ENCODE data around the gene SLC23A1. TPM values are rescaled to one million over a fixed set of nuclear protein-coding genes. Genes with fewer than 3 reads are reported as not detected.
A peak's percentile ranks its signal among the peaks of the same experiment; 100 is the strongest.
"Not testable (repeated sequence)": the region's sequence is repeated elsewhere in the genome, so short reads cannot be mapped to it uniquely, and the experiment has no call there.

Gene SLC23A1
- total RNA-seq, 1 donor from 2014 or later = not detected

DNA sequence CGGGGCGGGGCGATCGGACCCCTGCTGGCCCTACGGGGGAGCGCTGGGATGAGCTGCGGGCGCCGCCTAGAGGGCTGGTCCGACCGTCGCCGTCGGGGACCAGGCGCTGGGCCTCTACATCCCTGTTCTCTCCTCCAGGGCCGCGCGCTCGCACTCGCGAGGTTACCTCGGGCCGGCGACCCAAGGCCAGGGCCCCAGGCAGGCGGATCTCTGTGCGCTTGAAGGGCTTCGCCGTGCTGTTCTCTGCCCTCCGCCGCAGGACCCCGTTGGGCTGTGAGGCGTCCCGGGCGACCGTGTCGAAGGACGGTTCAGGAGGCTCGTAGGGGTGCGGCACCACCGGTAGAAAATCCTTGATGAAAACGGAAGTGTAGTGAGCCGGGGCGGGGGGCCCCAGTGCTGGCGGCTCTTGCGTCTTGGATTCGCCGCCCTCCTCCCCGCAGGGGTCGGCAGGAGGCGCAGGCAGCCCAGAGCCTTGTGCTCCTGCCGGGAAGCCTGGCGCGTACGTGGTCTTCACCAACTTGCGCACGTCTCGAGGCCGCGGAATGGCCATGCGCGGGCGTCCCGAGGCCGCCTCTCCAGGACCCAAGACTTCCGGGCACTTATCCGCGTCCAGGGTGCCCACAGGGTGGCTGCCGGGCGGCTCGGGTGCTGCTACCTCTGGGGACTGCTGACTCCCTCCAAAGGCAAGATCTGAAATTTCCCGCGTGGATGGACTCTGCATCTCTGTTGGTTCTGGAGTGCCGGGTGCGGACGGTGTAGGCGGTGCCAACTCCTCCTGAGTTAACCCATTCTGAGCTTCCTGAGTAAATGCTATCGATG lies 9.8 kb upstream of the SLC23A1 start:
- DNase-seq (ENCODE audit: low spot score) = peak; percentile 87
- intact Hi-C loops (cut with DNase I) = loop anchor here (5.0 kb wide), 3 partner anchors 51 to 126 kb away; partner anchors contain the start of genes MATR3 and PAIP2

DNA sequence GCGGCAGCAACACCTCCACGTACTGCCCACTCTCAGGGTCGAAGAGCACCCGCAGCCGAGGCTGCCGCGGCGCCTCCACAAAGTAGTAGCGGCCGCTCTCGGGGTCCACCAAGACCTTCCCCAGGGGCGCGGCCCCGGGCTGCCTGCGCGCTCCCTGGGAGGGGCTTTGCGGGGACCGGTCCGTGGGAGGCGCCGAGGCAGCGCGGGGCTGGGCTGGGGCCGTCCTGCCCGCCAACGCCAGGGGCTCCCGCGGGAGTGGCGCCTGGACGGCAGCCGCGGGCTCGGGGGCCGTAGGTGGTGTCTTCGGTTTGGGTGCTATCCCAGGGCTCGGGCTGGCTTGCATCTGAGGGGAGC lies 9.2 kb upstream of the SLC23A1 start:
- intact Hi-C loops (cut with DNase I) = loop anchor here (5.0 kb wide), 3 partner anchors 50 to 125 kb away; partner anchors contain the start of genes MATR3 and PAIP2
- no peak for DNase-seq (ENCODE audit: low spot score)

- intact Hi-C loops (cut with DNase I) = loop anchor here (5.0 kb wide), 3 partner anchors 49 to 124 kb away; partner anchors contain the start of genes MATR3 and PAIP2
- DNase-seq (ENCODE audit: low spot score) = no peak
Measured at GRCh38 chr5:139391570-139392323, 8.7 kb upstream of the SLC23A1 start.

DNA sequence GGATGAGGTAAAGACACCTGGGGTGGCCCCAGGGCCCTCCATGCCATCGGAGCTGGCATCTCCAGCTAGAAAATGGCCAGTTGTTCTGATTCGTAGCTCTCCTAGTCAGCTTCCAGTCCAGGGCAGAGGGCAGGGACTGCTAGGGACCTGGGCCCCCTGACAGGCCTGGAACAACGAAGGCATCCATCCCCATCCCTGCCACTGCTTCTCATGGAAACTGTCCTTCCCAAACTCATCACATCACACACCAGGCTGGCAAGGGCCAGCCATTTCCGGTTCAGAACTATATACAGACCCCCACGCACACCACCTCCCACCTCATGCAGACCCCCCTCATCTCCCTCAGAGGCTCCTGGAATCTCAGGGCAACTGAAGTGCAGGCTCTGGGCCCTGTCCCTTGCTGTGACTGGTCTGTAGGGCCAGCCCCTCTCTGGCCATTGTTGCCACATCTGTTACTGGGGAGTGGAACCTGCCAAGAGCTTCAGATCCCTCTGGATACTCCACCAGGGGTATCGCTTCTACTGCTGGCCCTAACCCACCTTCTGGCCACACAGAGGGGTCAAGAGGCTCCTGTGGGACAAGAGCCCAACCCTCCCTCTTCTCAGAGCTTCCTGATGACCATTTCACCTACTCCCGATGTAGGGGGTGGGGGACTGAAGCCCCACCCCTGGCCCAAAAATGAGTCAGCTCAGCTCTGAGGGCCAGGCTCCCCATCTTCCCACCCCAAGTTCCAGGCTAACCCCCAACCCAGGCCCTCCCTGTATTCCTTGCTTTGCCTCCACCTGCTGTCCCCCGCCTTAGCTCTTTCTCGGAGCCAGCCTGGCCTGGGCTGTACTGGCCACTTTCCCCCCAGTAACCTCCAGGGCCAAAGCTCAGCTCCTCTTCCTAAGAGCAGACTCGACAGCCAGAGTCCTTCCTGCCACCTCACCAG lies 7.8 kb upstream of the SLC23A1 start:
- intact Hi-C loops (cut with DNase I) = loop anchor here (5.0 kb wide), 3 partner anchors 49 to 124 kb away; partner anchors contain the start of genes MATR3 and PAIP2
- DNase-seq (ENCODE audit: low spot score) = peak; percentile 46

DNA sequence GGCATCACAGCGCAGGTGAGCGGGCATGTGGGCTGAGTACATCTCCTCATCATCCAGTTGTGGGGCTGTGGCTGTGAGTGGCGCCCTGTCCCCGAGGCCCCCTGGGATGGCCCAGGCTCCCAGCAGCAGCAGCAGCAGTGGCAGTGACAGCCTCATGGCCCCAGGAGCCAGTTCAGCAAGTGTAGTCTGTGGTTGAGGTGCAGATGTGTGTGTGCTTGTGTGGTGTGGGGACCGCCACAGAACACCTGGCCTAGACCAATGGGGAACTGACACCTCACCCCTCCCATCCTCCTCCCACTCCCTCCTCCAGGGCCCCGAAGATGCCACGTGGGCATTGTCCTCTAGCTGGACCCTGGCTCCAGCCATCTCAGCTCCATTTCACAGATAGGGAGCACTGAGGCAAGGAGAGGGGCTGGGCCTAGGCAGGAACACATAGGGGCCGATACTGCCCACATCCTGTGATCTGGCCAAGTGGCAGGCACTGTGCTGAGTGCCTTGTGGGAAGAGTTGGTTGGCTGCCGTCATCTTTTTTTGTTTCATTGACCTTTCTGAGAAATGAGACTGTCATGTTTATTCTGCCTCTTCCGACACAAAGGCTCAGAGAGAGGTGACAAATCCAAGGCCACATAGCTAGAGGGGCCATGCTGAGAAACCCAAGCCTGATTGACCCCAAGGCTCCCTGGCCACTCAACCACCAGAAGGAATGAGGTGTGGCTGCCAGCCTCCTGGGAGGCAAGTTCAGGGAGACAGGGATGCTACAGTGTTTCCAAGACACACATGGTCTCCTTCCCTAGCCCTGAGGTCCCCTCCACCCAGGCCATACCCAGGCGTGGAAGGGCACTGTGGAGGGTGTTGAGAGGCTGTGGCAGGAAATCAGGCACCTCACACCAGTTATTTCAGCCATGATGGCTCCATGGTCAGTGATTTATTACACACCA lies 6.9 kb upstream of the SLC23A1 start, which contains the start of gene MZB1:
Gene MZB1, minus strand, starts transcription at position 213 of the 938 bp plus-strand sequence. Its CDS starts 57 bp downstream, at position 156.
- peak; percentile 55 for DNase-seq (ENCODE audit: low spot score)
- intact Hi-C loops (cut with DNase I) = loop anchor here (5.0 kb wide), 3 partner anchors 48 to 123 kb away; partner anchors contain the start of genes MATR3 and PAIP2

- DNase-seq (ENCODE audit: low spot score) = no peak
- intact Hi-C loops (cut with DNase I) = no loop called here
Measured at GRCh38 chr5:139388198-139388821, 5.2 kb upstream of the SLC23A1 start.

DNA sequence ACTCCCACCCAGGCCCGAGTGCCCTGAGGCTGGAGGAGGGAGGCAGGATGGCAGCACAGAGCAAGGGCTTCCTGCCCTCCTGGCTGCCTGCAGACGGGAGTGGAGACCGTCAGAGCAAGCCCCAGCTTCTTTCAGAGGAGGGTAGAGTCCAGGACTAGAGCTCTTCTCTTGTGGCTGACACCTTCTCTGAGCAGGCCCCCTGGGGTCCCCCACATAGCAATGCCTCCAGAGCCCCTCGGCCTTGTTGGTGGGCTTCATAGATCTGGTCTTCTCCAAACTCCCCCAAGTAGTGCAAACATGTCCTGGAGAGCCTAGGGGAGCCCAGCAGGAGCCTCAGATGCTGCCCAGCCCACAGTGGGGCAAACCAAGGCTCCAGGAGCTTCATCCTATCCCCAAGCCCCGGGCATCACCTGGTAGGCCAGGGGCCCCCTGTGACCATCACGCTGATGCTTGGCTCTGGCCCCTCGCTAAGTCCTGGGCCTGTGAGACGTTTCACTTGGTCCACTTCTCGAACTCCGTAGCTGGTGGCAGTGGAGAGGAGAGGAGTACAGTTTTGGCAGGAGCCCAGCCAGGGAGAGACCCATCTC lies 4.6 kb upstream of the SLC23A1 start:
- no peak for DNase-seq (ENCODE audit: low spot score)
- intact Hi-C loops (cut with DNase I) = no loop called here

- DNase-seq (ENCODE audit: low spot score) = not testable (repeated sequence)
Measured at GRCh38 chr5:139386956-139387355, 3.9 kb upstream of the SLC23A1 start.

DNA sequence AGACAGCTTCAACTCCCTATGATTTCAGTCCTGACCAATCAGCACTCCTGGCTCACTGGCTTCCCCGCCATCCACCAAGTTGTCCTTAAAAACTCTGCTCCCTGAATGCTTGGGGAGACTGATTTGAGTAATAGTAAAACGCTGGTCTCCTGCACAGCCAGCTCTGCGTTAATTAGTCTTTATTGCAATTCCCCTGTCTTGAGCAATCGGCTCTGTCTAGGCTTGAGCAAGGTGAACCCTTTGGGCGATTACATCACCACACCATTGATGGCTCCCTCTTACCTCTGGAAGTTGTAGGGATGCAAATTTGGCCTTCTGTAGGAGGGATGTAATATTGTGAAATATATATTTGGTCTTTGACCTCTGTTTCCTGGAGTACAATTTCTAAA lies 2.9 kb upstream of the SLC23A1 start:
- DNase-seq (ENCODE audit: low spot score) = no peak
- intact Hi-C loops (cut with DNase I) = no loop called here

More at GRCh38 chr5:139386956-139387355, 3.9 kb upstream of the SLC23A1 start:
- intact Hi-C loops (cut with DNase I) = not testable (repeated sequence)

DNA sequence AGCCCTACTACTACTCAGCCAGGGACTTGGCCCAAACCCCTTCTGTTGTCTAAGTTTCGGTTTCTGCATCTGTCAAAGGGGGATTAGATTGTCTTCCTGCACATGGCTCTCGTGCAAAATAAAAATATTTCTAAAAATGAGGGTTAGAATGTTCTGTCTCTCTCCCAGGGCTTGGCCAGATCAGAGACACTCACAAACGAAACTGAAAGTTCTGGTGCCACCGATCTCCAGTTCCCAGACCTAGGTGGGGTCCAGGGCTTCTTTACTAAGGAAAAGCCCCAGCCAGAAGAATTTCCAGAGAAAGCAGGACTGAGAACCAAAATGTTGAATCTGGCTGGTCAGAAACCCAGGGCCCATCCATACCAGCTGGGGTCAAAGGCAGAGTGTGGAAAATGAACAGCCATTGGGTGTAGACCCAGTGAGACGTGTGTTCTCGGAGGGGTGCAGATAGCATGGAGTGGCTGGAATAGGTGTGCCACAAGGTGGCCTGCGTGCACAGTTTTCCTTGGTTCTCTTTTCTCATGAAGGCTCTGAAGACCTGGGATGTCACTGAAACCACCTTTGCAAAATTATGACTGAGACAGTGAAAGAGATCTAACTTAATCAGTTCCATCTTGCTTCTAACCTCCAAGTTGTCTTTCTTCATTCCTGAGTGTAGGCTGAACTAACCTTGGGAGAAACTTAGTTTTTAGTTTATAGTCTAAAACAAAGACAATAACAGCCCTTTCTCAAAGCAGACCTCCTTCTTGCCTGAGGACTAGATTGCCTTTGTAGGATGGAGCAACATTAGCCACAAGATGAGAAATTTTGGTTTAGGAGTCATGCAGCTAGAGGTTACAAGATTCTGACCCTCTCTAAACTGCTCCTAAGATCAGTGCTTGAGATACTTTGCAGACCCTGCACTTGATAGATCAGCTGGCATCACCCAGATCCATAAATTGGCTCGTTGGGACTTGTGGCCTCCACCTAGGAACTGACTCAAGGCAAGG lies 2.3 kb upstream of the SLC23A1 start:
- intact Hi-C loops (cut with DNase I) = no loop called here
- no peak for DNase-seq (ENCODE audit: low spot score)

GRCh38 chr5:139384591-139385051 lies 1.5 kb upstream of the SLC23A1 start:
- no peak for DNase-seq (ENCODE audit: low spot score)

DNA sequence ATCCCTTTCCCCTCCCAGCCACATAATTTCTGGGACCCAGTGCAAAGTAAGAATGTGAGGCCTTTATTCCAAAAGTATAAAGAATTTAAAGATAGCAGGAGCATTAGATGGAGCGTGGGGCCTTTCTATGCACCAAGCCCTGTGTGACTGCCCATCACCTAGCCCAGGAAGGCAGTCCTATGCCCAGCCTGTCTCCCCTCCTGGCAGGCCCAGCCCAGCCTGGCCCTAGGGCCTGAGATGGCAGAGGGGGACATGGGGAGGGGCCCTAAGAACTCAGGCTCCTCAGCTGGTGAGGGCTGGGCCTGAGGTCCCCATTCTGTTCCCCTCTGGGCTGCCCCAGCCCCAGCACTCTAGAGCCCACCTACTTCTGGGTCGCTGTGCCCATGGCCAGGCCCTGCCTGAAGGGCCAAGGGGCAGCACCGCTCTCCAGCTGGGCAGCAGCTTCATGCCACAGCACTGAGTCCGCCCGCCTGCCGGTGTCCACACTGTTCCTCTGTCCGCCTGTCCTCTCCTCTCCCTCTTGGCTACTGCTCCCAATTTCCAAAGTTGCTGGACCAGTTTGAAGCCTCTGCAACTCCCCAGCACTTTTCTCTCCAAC lies 995 bp upstream of the SLC23A1 start:
- DNase-seq (ENCODE audit: low spot score) = no peak
- intact Hi-C loops (cut with DNase I) = no loop called here

More at GRCh38 chr5:139384591-139385051, 1.5 kb upstream of the SLC23A1 start:
- intact Hi-C loops (cut with DNase I) = no loop called here

DNA sequence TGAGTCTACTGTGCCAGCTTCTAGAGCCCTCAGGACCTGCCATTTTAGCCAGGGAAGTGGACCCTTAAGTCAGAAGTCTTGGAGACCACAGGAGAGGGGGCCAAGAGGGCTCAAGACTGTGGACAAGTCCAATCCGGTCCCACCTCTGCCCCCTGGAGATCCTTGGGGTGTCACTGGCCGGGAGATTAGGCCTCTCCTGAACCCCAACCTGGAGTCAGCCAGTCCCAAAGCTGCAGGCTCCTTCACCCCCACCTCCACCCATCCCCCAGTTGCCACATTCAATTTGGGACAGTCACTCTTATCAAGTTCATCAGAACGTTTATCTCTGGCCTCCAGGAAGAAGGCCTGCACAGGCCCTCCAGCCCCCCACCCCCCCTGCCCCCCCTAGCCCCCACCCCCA lies 290 bp downstream of the SLC23A1 start:
- intact Hi-C loops (cut with DNase I) = no loop called here
- no peak for DNase-seq (ENCODE audit: low spot score)

DNA sequence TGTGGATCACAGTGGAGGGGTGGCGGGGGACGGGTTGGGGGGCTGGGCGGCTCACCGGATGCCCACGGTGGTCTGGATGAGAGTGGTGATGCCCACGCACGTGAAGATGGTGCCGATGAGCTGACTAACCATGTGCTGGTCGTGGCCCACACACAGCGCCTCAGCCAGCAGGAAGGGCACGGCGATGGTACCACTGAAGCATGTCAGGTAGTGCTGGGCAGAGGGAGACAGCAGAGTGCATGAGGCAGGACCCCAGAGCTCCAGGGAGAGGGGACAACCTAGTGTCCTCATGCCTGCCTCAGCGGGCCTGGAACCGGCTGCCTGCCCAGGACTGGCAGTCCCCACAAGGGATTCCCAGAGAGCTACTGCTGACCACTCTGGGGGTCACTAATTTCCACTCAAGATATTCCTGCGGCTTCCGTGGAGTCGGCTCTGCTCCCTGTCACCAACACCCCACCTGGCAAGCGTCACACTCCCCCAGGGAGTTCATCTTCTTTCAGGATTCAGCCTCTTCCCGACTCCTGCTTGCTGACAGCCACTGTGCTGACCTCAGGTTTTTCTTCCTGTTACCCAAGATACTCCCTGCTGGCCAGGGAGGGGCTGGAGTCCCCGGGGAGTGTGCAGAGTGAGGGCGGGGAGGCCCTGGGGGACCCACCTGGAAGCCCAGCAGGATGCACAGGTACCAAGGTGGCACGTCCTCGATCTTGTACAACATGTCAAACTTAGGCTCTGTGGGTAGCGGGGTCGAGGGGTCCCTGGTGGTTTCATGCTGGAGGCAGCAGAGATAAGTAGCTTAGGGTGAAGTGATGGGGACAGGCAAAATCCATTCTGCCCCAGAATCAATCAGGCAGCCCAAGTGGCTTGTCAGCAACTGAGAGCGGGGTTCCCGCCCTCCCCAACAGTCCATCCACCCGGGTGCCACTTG lies 998 bp downstream of the SLC23A1 start:
- DNase-seq (ENCODE audit: low spot score) = peak; percentile 66
- intact Hi-C loops (cut with DNase I) = no loop called here
